Smooth muscle cell of bladder (primary cell): ENCODE measurements around the gene ENPP5. TPM values are rescaled to one million over a fixed set of nuclear protein-coding genes. Genes with fewer than 3 reads are reported as not detected.

Source experiments
- total RNA-seq: library from RNA; depleted of rRNA; stranded (reverse); fragments of >200 nt; gene quantifications from 2 replicates; pipeline ENCODE4 v1.2.3, GENCODE V29; 2014

ENPP5 gene
- total RNA-seq: 0.46 and 0.85 TPM in 2 replicates

DNA sequence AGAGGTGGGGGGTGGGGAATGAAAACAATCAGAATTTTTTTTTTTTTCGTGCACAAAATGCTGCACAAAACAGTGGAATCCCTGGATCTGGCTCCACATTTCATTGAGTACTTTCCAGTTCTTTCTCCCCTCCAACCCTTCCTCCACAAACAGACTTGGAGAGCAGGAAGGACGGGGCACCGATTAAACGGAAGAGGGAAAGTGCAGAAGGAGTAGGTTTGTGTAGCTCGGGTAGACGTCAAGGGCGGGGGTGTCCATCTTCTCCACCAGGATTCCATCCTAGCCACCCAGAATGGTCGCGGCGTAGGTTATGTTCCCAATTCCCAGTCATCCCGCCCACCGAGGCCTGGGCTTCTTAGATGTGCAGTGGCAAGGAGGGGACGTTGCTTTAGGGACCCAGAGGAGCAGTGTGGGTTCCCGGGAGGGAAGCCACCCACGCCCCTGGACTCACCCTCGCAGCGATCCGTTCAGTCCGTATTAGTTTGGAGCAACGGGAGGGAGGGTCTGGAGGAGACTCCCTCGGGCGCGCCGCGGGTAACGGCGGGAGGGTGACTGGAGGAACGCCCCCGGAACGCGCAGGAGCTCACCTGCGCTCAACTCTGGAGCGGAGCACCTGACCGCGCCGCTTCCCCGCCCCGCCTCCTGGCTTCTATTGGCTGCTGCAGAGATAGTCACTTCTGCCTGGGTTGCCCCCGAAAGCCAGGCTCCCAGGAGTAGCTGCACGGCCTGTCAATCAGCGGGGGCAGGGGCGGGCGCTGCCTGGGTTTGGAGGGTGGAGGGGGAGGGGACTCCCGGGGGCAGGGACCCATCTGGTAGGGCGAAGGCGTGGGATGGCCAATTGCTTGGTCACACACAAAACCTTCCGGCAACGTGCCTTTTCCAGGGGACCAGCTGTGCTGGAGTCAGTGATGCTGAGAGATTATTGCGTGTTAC, at the start of gene ENPP5:
ENPP5 (minus strand) TSS at position 624 of the 933 bp plus-strand sequence. CDS start 2,718 bp downstream, outside the sequence.

GRCh38 chr6:46129629-46130511, 40.9 kb downstream of the ENPP5 start, which contains the start of gene ENPP4:
TSS of gene ENPP4 (plus strand) at chr6:46129989. CDS start at chr6:46139584, 9,595 bp downstream.

Other genes with a start within 250 kb of the ENPP5 start
- 0.09 TPM in 1 of 2 replicates, not detected in the other for gene CLIC5, start 155.1 kb downstream of the ENPP5 start, total RNA-seq
- 2.6 and 2.8 TPM in 2 replicates for gene ENPP4, start 41.0 kb downstream of the ENPP5 start, total RNA-seq